ENCODE data around the gene SLC5A8.

GRCh38 chr12:101200145-101200544 is 9.9 kb downstream of the SLC5A8 start:
- no peak for TF ChIP-seq CTCF (IDR thresholded peaks at IDR 0.05; ENCODE audit: low read depth, low read length)
- TF ChIP-seq POLR2A (IDR thresholded peaks at IDR 0.05; ENCODE audit: extremely low read depth, insufficient read length): no peak
- no peak for TF ChIP-seq MYC (IDR thresholded peaks at IDR 0.05; ENCODE audit: low read depth, low read length)
